ENCODE results near the gene SPSB4. TPM values are rescaled to one million over a fixed set of nuclear protein-coding genes. Genes with fewer than 3 reads are reported as not detected.

SPSB4 gene
- total and polyA plus RNA-seq, 2 donors (not counting 3 experiments of a cell fraction or from before 2014, with no cell fraction given), result 0.06 to 0.22 TPM

DNA sequence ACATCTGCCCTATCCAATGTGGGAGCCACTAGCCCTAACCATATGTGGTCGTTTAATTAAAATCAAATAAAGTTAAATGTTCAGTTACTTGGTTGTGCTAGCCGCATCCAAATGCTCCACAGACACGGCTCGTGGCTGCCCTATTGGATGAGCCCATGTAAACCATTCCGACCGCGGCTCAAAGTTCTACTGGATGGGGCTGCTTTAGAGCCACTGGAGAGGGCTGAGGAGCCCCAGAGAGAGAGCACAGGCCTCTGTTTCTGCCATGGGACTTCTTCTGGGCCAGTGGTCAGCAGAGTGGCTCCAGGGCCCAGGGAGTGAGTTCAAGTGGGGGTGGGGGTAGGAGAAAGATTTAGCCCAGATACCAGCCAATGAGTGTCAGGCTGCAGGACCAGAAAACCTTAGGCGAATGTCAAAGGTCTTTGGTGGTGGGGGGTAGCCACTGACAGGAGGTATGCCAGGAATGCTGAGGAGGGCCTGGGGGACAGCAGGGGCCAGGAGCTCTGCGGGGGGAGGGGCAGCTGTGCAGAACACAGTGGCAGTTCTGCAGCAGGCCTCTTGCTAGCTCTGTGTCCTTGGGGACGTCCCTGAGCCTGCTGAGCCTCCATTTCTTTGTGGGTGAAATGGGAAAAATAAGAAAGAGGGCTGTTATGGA lies 30.1 kb downstream of the SPSB4 start:
- intact Hi-C loops (cut with micrococcal nuclease), result no loop called here

More for the DNA sequence above, 30.1 kb downstream of the SPSB4 start:
- no peaks in the 10 kb centered on the region for H3K36me3 ChIP-seq (ENCODE audit: control insufficient read depth in 2 of 2, extremely low read depth in 1 of 2, insufficient read depth in 2 of 2, low read length in 2 of 2)
- H4K20me1 ChIP-seq (replicated peaks; ENCODE audit: control insufficient read depth, extremely low read depth, insufficient read depth, low read length), result no peaks in the 10 kb centered on the region
- no peak overlapping the region for H3K4me3 ChIP-seq (replicated peaks in 1 of 3; ENCODE audit: insufficient read depth in 1 of 3, low read depth in 1 of 3, low read length in 3 of 3)
- H3K4me2 ChIP-seq (ENCODE audit: insufficient read depth, low read length), result no peak overlapping the region
- no peaks in the 10 kb centered on the region for H3K9me3 ChIP-seq (replicated peaks; ENCODE audit: control insufficient read depth, insufficient read depth, low read length)
- dilution Hi-C loops (cut with MboI; ENCODE audit: extremely low pct_ligation_motif_present, low sequenced_read_pairs), result no loop called here
- H3K79me2 ChIP-seq (ENCODE audit: control insufficient read depth, insufficient read depth, low read length), result no peaks in the 10 kb centered on the region
- no peaks in the 10 kb centered on the region for H3K4me1 ChIP-seq (ENCODE audit: control insufficient read depth, extremely low read depth, insufficient read depth, low read length)
- no TSS peak for BruUV-seq (replicated peaks)
- ChIA-PET POLR2A (no interaction called here), CTCF (no interaction called here)
- H2AFZ ChIP-seq (ENCODE audit: low read depth, low read length), result no peak overlapping the region
- H3K9ac ChIP-seq (replicated peaks; ENCODE audit: extremely low read depth, insufficient read depth, low read length), result no peak overlapping the region
- no peak for DNase-seq (ENCODE audit: low read depth, low spot score)
- H3K27me3 ChIP-seq (ENCODE audit: control insufficient read depth in 2 of 2, insufficient read depth in 2 of 2, low read length in 2 of 2), result no peaks in the 10 kb centered on the region
- TF ChIP-seq, protein P1, sequence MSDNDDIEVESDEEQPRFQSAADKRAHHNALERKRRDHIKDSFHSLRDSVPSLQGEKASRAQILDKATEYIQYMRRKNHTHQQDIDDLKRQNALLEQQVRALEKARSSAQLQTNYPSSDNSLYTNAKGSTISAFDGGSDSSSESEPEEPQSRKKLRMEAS (IDR thresholded peaks at IDR 0.05; ENCODE audit: insufficient read depth, insufficient read length), result no peak
- TF ChIP-seq POLR2A (IDR thresholded peaks at IDR 0.05; ENCODE audit: low read depth, low read length) (no peak), POLR2AphosphoS5 (IDR thresholded peaks at IDR 0.05; ENCODE audit: insufficient read depth, low read depth, low read length) (no peak), MYC (IDR thresholded peaks at IDR 0.05; ENCODE audit: low read depth, low read length) (no peak), FOS (IDR thresholded peaks at IDR 0.05; ENCODE audit: borderline replicate concordance, insufficient read depth, low read length) (no peak), CTCF (IDR thresholded peaks at IDR 0.05; ENCODE audit: extremely low read depth in 1 of 2, insufficient read depth in 1 of 2, low read depth in 1 of 2, low read length in 2 of 2) (no peak), JUN (IDR thresholded peaks at IDR 0.05; ENCODE audit: borderline replicate concordance, insufficient read depth, insufficient read length, low read depth) (no peak), GATA2 (IDR thresholded peaks at IDR 0.05; ENCODE audit: insufficient read depth, insufficient read length, low read depth, low read length) (no peak), EZH2 (IDR thresholded peaks at IDR 0.05; ENCODE audit: borderline replicate concordance, low read depth, low read length, severe bottlenecking) (no peak)
- FAIRE-seq, result no peak
- H3K27ac ChIP-seq (ENCODE audit: insufficient read depth, low read depth, low read length), result no peak overlapping the region
- H3K9me1 ChIP-seq (replicated peaks; ENCODE audit: control insufficient read depth, extremely low read depth, insufficient read depth, low read length), result no peaks in the 10 kb centered on the region
